HG03025 (cell line): Measurements from ENCODE around the gene ADGRG1.
"Not testable (repeated sequence)": the region's sequence is repeated elsewhere in the genome, so short reads cannot be mapped to it uniquely, and the experiment has no call there.

ENCODE experiments used
- ATAC-seq: cut with Tn5 transposase; IDR thresholded peaks from one replicate; pipeline ENCODE4 v1.9.1; 2021; ENCODE audit warnings: mild to moderate bottlenecking, moderate library complexity; ENCODE audit not compliant: unreplicated experiment, low FRiP score

Gene ADGRG1

DNA sequence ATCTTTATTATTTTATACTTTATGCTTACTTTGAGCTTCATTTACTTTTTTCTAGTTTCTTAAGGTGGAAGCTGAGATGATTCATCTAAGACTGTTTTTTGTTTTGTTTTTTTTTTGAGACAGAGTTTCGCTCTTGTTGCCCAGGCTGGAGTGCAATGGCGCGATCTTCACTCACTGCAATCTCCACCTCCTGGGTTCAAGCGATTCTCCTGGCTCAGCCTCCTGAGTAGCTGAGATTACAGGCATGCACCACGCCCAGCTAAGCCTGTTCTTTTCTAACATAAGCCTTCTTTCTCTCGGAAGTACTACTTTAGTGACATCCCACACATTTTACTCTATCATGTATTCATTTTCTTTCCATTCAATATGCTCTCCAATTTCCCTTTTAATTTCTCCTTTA lies 84.1 kb downstream of the ADGRG1 start:
- ATAC-seq: not testable (repeated sequence)

- ATAC-seq: no peak
Observed at GRCh38 chr16:57713596-57713995, 85.2 kb downstream of the ADGRG1 start.

DNA sequence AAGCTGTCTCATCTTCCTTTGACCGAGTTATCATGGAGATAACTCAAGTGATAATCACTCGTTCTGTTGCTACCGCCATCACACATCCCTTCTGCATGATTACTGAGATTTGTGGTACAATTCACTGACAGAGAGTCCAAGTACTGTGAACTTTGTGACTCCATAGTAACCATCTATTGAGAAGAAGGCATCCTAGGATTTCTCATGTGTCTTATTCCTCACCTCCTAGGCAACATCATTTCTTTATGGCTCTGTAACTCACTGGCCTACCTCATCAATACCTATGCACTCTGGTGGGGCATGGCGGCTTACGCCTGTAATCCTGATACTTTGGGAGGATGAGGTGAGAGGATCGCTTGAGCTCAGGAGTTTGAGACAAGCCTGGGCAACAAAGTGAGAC lies 85.6 kb downstream of the ADGRG1 start:
- ATAC-seq: no peak
